HepG2 (cell line): ENCODE measurements around the gene TMEM39B. TPM values are rescaled to one million over a fixed set of nuclear protein-coding genes. Genes with fewer than 3 reads are reported as not detected.

Experiments used
- ATAC-seq: fragments of 200-7000 bp; cut with Tn5 transposase; 3 replicates; pipeline ENCODE4 v1.9.1; 2020; ENCODE audit warnings: mild to moderate bottlenecking, moderate library complexity
- BruUV-seq: library from RNA; stranded (reverse); fragments of 400-500 nt; replicated peaks from 2 replicates; lab custom pipeline; 2021; lab: Mats Ljungman, UMichigan
- CTCF ChIA-PET: fragments of 300-600 bp; formaldehyde crosslinking; extraction: SDS; loops from one replicate; lab custom pipeline; 2021; ENCODE audit warnings: low total read pairs, inconsistent platforms, low intra/inter-chr PET ratio; lab: Yijun Ruan, JAX
- POLR2A ChIA-PET: fragments of 350-600 bp; sonication (Branson Sonifier 250); formaldehyde crosslinking; loops from one replicate; lab custom pipeline; 2020; ENCODE audit warnings: antibody characterized with exemption, inconsistent platforms; lab: Yijun Ruan, JAX
- DNase-seq: peaks from one replicate; pipeline ENCODE4 v3.0.0-alpha.2; 2015; ENCODE audit warnings: low spot score
- FAIRE-seq: peaks from 3 replicates; lab custom pipeline; 2011; peaks lifted over from hg19 to GRCh38; lab: Jason Lieb, UNC
- H2AFZ ChIP-seq: one replicate; pipeline ENCODE4 v1.6.1; 2011; ENCODE audit warnings: low read length, inconsistent platforms
- H3K27ac ChIP-seq: fragments of 300-600 bp; 3 replicates; pipeline ENCODE4 v1.8.0; 2011; ENCODE audit warnings: mixed run types, mild to moderate bottlenecking, mixed read lengths, low read length, inconsistent platforms; ENCODE audit not compliant: insufficient read depth; ENCODE audit errors: extremely low read length
- H3K27me3 ChIP-seq, 2 experiments: fragments of 200-600 bp in 1 of 2; 2 replicates in 1 of 2; 3 replicates in 1 of 2; pipeline versions ENCODE4 v1.6.0 to v1.8.0; 2011; ENCODE audit warnings: low read length in 2 of 2, mild to moderate bottlenecking in 2 of 2, moderate library complexity in 2 of 2, inconsistent platforms in 1 of 2; ENCODE audit not compliant: insufficient read depth in 2 of 2, control insufficient read depth in 1 of 2
- H3K36me3 ChIP-seq, 2 experiments: fragments of 200-600 bp in 1 of 2; replicated peaks in 1 of 2; 2 replicates in 1 of 2; 3 replicates in 1 of 2; pipeline versions ENCODE4 v1.5.1 to v1.8.0; 2011; ENCODE audit warnings: low read length in 2 of 2, inconsistent platforms in 1 of 2; ENCODE audit not compliant: insufficient read depth in 2 of 2, control insufficient read depth in 1 of 2
- H3K4me1 ChIP-seq: 2 replicates; pipeline ENCODE4 v1.5.1; 2012; ENCODE audit warnings: low read length, inconsistent platforms; ENCODE audit not compliant: insufficient read depth
- H3K4me2 ChIP-seq: 2 replicates; pipeline ENCODE4 v1.6.0; 2011; ENCODE audit warnings: low read depth, low read length, inconsistent platforms
- H3K4me3 ChIP-seq, 3 experiments: fragments of 200-600 bp in 1 of 3; sonication (generic), shearing (Covaris generic) in 1 of 3; replicated peaks in 1 of 3; 2 replicates each; pipeline ENCODE4 v1.5.1; 2011 to 2016; ENCODE audit warnings: low read length in 3 of 3, inconsistent platforms in 2 of 3, low read depth in 2 of 3, mild to moderate bottlenecking in 2 of 3, control low read depth in 1 of 3, mixed read lengths in 1 of 3; ENCODE audit not compliant: insufficient read depth in 1 of 3
- H3K79me2 ChIP-seq: one replicate; pipeline ENCODE4 v1.6.1; 2011; ENCODE audit warnings: low read length, inconsistent platforms; ENCODE audit not compliant: insufficient read depth
- H3K9ac ChIP-seq: 2 replicates; pipeline ENCODE4 v1.6.0; 2011; ENCODE audit warnings: mild to moderate bottlenecking, low read depth, low read length, inconsistent platforms; ENCODE audit not compliant: insufficient read depth
- H3K9me3 ChIP-seq: 2 replicates; pipeline ENCODE4 v1.5.1; 2012; ENCODE audit warnings: mild to moderate bottlenecking, low read length
- H4K20me1 ChIP-seq: 2 replicates; pipeline ENCODE4 v1.6.0; 2011; ENCODE audit warnings: inconsistent platforms, mild to moderate bottlenecking, low read length, moderate library complexity; ENCODE audit not compliant: insufficient read depth
- EP300 ChIP-seq, 3 experiments: sonication (generic) in 1 of 3; formaldehyde crosslinking in 1 of 3; IDR thresholded peaks; 2 replicates each; pipeline versions ENCODE4 v1.5.1 to v1.6.1; 2011 to 2020; ENCODE audit warnings: low read depth in 2 of 3, low read length in 2 of 3, borderline replicate concordance in 1 of 3, improper control_type of control experiment in 1 of 3, mild to moderate bottlenecking in 1 of 3, missing genetic modification reagents in 1 of 3, moderate library complexity in 1 of 3
- FOXP4 ChIP-seq: sonication (generic); formaldehyde crosslinking; IDR thresholded peaks from 2 replicates; pipeline ENCODE4 v1.4.0; 2020; ENCODE audit warnings: missing genetic modification reagents
- NFAT5 ChIP-seq: sonication (generic); formaldehyde crosslinking; IDR thresholded peaks from 2 replicates; pipeline ENCODE4 v1.4.0; 2020; ENCODE audit warnings: missing genetic modification reagents
- SNAPC2 ChIP-seq: sonication (generic); formaldehyde crosslinking; IDR thresholded peaks from 2 replicates; pipeline ENCODE4 v1.8.1; 2022; ENCODE audit warnings: mild to moderate bottlenecking, missing genetic modification reagents
- TAF15 ChIP-seq: fragments of 200-400 bp; formaldehyde crosslinking; IDR thresholded peaks from one replicate; pipeline ENCODE4 v1.6.1; 2018; ENCODE audit warnings: mild to moderate bottlenecking, low read depth, low read length; ENCODE audit not compliant: poor library complexity, severe bottlenecking
- ZBTB43 ChIP-seq: sonication (generic); formaldehyde crosslinking; conservative IDR thresholded peaks from 2 replicates; pipeline ENCODE4 v1.4.0; 2020; ENCODE audit warnings: missing genetic modification reagents
- ZNF225 ChIP-seq: sonication (generic); formaldehyde crosslinking; IDR thresholded peaks from 2 replicates; pipeline ENCODE4 v1.4.0; 2020; ENCODE audit warnings: mild to moderate bottlenecking, missing genetic modification reagents
- ZNF326 ChIP-seq: sonication (generic); formaldehyde crosslinking; IDR thresholded peaks from 2 replicates; pipeline ENCODE4 v1.4.0; 2020; ENCODE audit warnings: missing genetic modification reagents, borderline replicate concordance
- ZNF576 ChIP-seq: sonication (generic); formaldehyde crosslinking; IDR thresholded peaks from 2 replicates; pipeline ENCODE4 v1.4.0; 2020; ENCODE audit warnings: mild to moderate bottlenecking, missing genetic modification reagents
- ZNF713 ChIP-seq: sonication (generic); formaldehyde crosslinking; IDR thresholded peaks from 2 replicates; pipeline ENCODE4 v1.4.0; 2020; ENCODE audit warnings: mild to moderate bottlenecking, missing genetic modification reagents
- WGBS: methylation state at CpG from one replicate; pipeline ENCODE4 v1.1.6; 2017; ENCODE audit warnings: low lambda C conversion rate; 5-methylcytosine and 5-hydroxymethylcytosine counted together
- in situ Hi-C: cut with HindIII; loops from 2 replicates; pipeline ENCODE4 v1.10.0; 2017; ENCODE audit warnings: low pct_unique_long_range_greater_than_20kb; ENCODE audit not compliant: extremely low pct_ligation_motif_present
- intact Hi-C: fragments of 100-400 bp; cut with micrococcal nuclease; formaldehyde crosslinking; loops from one replicate; pipeline ENCODE4 v1.10.0; 2022; ENCODE audit not compliant: unreplicated experiment
- polyA plus RNA-seq, 8 experiments: library from polyadenylated mRNA; depleted of rRNA in 3 of 8; stranded (reverse) in 7 of 8; unstranded in 1 of 8; fragments of >200 nt; fragmentation: Illumina TruSeq in 4 of 8; extraction: Trizol in 4 of 8; gene quantifications; 2 replicates each; pipeline versions ENCODE4 v1.2.1 to v1.2.3, GENCODE V29; 2011 to 2016; ENCODE audit warnings: low read depth in 4 of 8, missing spikeins in 1 of 8, mixed read lengths in 1 of 8; ENCODE audit not compliant: insufficient read depth in 1 of 8
- total RNA-seq, 5 experiments: library from RNA; depleted of rRNA; stranded (reverse); fragments of >200 nt; fragmentation: Illumina TruSeq; extraction: Trizol; gene quantifications; 2 replicates each; pipeline ENCODE4 v1.2.3, GENCODE V29; 2016; ENCODE audit warnings: low read depth in 1 of 5
- TF ChIP-seq, protein P1 (sequence below): sonication (generic); formaldehyde crosslinking; IDR thresholded peaks from 2 replicates; pipeline ENCODE4 v1.9.0; 2022; ENCODE audit warnings: missing genetic modification reagents, mild to moderate bottlenecking, borderline replicate concordance

The TMEM39B gene
- total and polyA plus RNA-seq, 2 of the 13 experiments (the other 11 are each of a cell fraction or from before 2014, with no cell fraction given), result 4.9 to 10.4 TPM

DNA sequence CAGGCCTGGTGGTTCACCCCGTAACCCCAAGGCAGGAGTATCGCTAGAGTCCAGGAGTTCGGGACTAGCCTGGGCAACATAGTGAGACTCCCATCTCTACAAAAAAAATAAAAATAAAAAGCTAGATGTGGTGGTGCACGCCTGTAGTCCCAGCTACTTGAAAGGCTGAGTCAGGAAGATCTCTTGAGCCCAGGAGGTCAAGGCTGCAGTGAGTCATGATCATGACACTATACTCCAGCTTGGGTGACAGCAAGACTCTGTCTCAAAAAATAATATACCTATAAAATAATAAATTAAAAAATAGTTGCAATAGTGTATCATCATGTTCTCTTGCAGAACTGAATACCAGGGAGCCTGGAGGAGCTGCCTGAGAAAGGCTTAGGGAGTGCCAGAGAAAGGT is 19.9 kb upstream of the TMEM39B start:
- CTCF ChIA-PET, result no interaction called here
- Histone ChIP-seq H3K9ac (no peak overlapping the region), H2AFZ (no peak overlapping the region), H3K79me2 (no peaks in the 10 kb centered on the region), H3K27ac (no peak overlapping the region), H3K4me1 (no peaks in the 10 kb centered on the region), H3K4me2 (no peak overlapping the region), H3K9me3 (no peaks in the 10 kb centered on the region), H3K4me3 (no peak overlapping the region), H4K20me1 (no peaks in the 10 kb centered on the region), H3K36me3 (peaks cover 23 to 64% of the 10 kb centered on the region in 2 experiments), H3K27me3 (no peaks in the 10 kb centered on the region)
- DNase-seq (no peak), FAIRE-seq (no peak), ATAC-seq (no peak)
- TF ChIP-seq NFAT5 (CRISPR knock-in tag) (no peak), ZNF326 (CRISPR knock-in tag) (no peak), ZBTB43 (CRISPR knock-in tag) (no peak), TAF15 (no peak), FOXP4 (CRISPR knock-in tag) (no peak), SNAPC2 (no peak), EP300 (IDR thresholded peaks at IDR 0.05; ENCODE audit: low read depth in 2 of 2, low read length in 2 of 2) (no peak), EP300 (CRISPR knock-in tag; IDR thresholded peaks at IDR 0.05; ENCODE audit: borderline replicate concordance) (no peak), ZNF225 (CRISPR knock-in tag) (no peak), ZNF713 (CRISPR knock-in tag) (no peak), ZNF576 (no peak)
- TF ChIP-seq, protein P1, sequence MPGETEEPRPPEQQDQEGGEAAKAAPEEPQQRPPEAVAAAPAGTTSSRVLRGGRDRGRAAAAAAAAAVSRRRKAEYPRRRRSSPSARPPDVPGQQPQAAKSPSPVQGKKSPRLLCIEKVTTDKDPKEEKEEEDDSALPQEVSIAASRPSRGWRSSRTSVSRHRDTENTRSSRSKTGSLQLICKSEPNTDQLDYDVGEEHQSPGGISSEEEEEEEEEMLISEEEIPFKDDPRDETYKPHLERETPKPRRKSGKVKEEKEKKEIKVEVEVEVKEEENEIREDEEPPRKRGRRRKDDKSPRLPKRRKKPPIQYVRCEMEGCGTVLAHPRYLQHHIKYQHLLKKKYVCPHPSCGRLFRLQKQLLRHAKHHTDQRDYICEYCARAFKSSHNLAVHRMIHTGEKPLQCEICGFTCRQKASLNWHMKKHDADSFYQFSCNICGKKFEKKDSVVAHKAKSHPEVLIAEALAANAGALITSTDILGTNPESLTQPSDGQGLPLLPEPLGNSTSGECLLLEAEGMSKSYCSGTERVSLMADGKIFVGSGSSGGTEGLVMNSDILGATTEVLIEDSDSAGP, result no peak
- POLR2A ChIA-PET, result interaction anchor here (1.6 kb wide), 1 partner anchor 10 kb away, joined by 6 read pairs; no protein-coding TSS in a partner anchor
- in situ Hi-C loops (no loop called here), intact Hi-C loops (no loop called here)
- WGBS, result 98% methylated on average over 4 of the region's 4 CpGs
- no TSS peak for BruUV-seq
